B cell (primary cell): ENCODE data around the gene GLI3. TPM values are rescaled to one million over a fixed set of nuclear protein-coding genes. Genes with fewer than 3 reads are reported as not detected.
"Not testable (repeated sequence)": the region's sequence is repeated elsewhere in the genome, so short reads cannot be mapped to it uniquely, and the experiment has no call there.

Source experiments
- ATAC-seq: fragments of 200-7000 bp; cut with Tn5 transposase; one replicate; pipeline ENCODE4 v1.10.0; 2021; ENCODE audit warnings: low read depth, mild to moderate bottlenecking, moderate number of reproducible peaks, moderate library complexity
- CTCF ChIA-PET: fragments of 350-600 bp; sonication (Branson Sonifier 250); formaldehyde crosslinking; loops from one replicate; lab custom pipeline; 2021; ENCODE audit warnings: antibody characterized with exemption, inconsistent platforms; lab: Charles Lee
- POLR2A ChIA-PET: fragments of 350-600 bp; sonication (Branson Sonifier 250); formaldehyde crosslinking; loops from one replicate; lab custom pipeline; 2021; ENCODE audit warnings: antibody characterized with exemption; lab: Charles Lee
- DNase-seq: peaks from one replicate; pipeline ENCODE4 v3.0.0; 2013
- H2AFZ ChIP-seq: 2 replicates; pipeline ENCODE4 v1.6.1; 2012; ENCODE audit warnings: mild to moderate bottlenecking, low read depth, low read length; ENCODE audit not compliant: insufficient read depth, poor library complexity, severe bottlenecking
- H3K27ac ChIP-seq, 2 donors: 1 replicate in 1 of 2; 2 replicates in 1 of 2; pipeline ENCODE4 v1.5.1; 2012 to 2013; ENCODE audit warnings: low read length in 2 of 2, mild to moderate bottlenecking in 2 of 2, moderate library complexity in 1 of 2
- H3K27me3 ChIP-seq, 4 experiments: fragments of 200-600 bp in 1 of 4; sonication (generic) in 1 of 4; replicated peaks in 1 of 4; 1 replicate in 2 of 4; 2 replicates in 2 of 4; pipeline versions ENCODE4 v1.6.1 to v1.7.0; 2013 to 2016; ENCODE audit warnings: low read length in 3 of 4, mild to moderate bottlenecking in 2 of 4, mixed read lengths in 1 of 4, moderate library complexity in 1 of 4; ENCODE audit not compliant: insufficient read depth in 4 of 4, control insufficient read depth in 3 of 4; ENCODE audit errors: control extremely low read depth in 1 of 4
- H3K36me3 ChIP-seq, 2 experiments: replicated peaks in 1 of 2; 1 replicate in 1 of 2; 2 replicates in 1 of 2; pipeline versions ENCODE4 v1.6.1 to v1.7.1; 2013; ENCODE audit warnings: low read length in 1 of 2; ENCODE audit not compliant: insufficient read depth in 2 of 2, control insufficient read depth in 1 of 2; ENCODE audit errors: control extremely low read depth in 1 of 2, extremely low read depth in 1 of 2
- H3K4me1 ChIP-seq, 2 donors: fragments of 200-600 bp in 1 of 2; sonication (generic) in 1 of 2; 1 replicate in 1 of 2; 2 replicates in 1 of 2; pipeline versions ENCODE4 v1.5.1 to v1.6.1; 2013 to 2017; ENCODE audit warnings: low read length in 2 of 2; ENCODE audit not compliant: control insufficient read depth in 2 of 2, insufficient read depth in 2 of 2
- H3K4me2 ChIP-seq: replicated peaks from 2 replicates; pipeline ENCODE3; 2012; ENCODE audit warnings: mild to moderate bottlenecking, low read depth, low read length; ENCODE audit not compliant: poor library complexity, severe bottlenecking
- H3K4me3 ChIP-seq, 5 experiments: fragments of 200-600 bp in 1 of 5; sonication (generic) in 1 of 5; 1 replicate in 3 of 5; 2 replicates in 2 of 5; pipeline versions ENCODE4 v1.5.1 to v1.7.0; 2011 to 2016; ENCODE audit warnings: low read length in 4 of 5, mild to moderate bottlenecking in 4 of 5, low read depth in 2 of 5, control low read depth in 1 of 5, moderate library complexity in 1 of 5; ENCODE audit not compliant: insufficient read depth in 1 of 5; ENCODE audit errors: control extremely low read depth in 1 of 5, extremely low read depth in 1 of 5
- H3K79me2 ChIP-seq: fragments of 200-600 bp; sonication (generic); one replicate; pipeline ENCODE4 v1.6.0; 2016; ENCODE audit warnings: low read length; ENCODE audit not compliant: control insufficient read depth, insufficient read depth
- H3K9ac ChIP-seq: fragments of 200-600 bp; sonication (generic); 2 replicates; pipeline ENCODE4 v1.6.1; 2017; ENCODE audit warnings: mild to moderate bottlenecking, low read length, moderate library complexity
- H3K9me3 ChIP-seq, 3 donors: one replicate each; pipeline versions ENCODE4 v1.6.1 to v1.7.1; 2013; ENCODE audit warnings: low read length in 2 of 3; ENCODE audit not compliant: control insufficient read depth in 2 of 3, insufficient read depth in 1 of 3; ENCODE audit errors: control extremely low read depth in 1 of 3
- H4K20me1 ChIP-seq: 2 replicates; pipeline ENCODE4 v1.6.0; 2012; ENCODE audit warnings: mild to moderate bottlenecking, low read length; ENCODE audit not compliant: insufficient read depth, control insufficient read depth, poor library complexity, severe bottlenecking
- H3K27ac Mint-ChIP-seq: one replicate; pipeline ENCODE4 v1.8.0; 2021; ENCODE audit warnings: mixed read lengths
- H3K27me3 Mint-ChIP-seq: one replicate; pipeline ENCODE4 v1.8.0; 2021; ENCODE audit warnings: mixed read lengths
- H3K4me1 Mint-ChIP-seq: one replicate; pipeline ENCODE4 v1.8.0; 2021; ENCODE audit warnings: mixed read lengths
- H3K4me3 Mint-ChIP-seq: one replicate; pipeline ENCODE4 v1.8.0; 2021; ENCODE audit warnings: mixed read lengths
- H3K9me3 Mint-ChIP-seq: one replicate; pipeline ENCODE4 v1.8.0; 2022; ENCODE audit warnings: mixed read lengths; ENCODE audit not compliant: insufficient read depth
- CTCF ChIP-seq: fragments of 200-600 bp; IDR thresholded peaks from one replicate; pipeline ENCODE4 v1.8.0; 2022; ENCODE audit warnings: antibody characterized with exemption, mild to moderate bottlenecking
- EZH2 ChIP-seq: IDR thresholded peaks from 2 replicates; pipeline ENCODE4 v1.6.1; 2012; ENCODE audit warnings: borderline replicate concordance, low read depth, mild to moderate bottlenecking, moderate library complexity, low read length; ENCODE audit not compliant: insufficient read depth, poor library complexity, severe bottlenecking
- WGBS: methylation state at CpG from one replicate; pipeline ENCODE4 v1.1.5; 2013; ENCODE audit warnings: missing lambda C conversion rate; ENCODE audit not compliant: insufficient coverage; 5-methylcytosine and 5-hydroxymethylcytosine counted together
- intact Hi-C: fragments of 100-400 bp; cut with micrococcal nuclease; formaldehyde crosslinking; loops from one replicate; pipeline ENCODE4 v1.10.0; 2022
- polyA plus RNA-seq: library from polyadenylated mRNA; depleted of rRNA; stranded (reverse); fragments of >200 nt; gene quantifications from 2 replicates; pipeline ENCODE4 v1.2.3, GENCODE V29; 2012
- total RNA-seq, 2 donors: library from RNA; stranded (reverse); fragments of 120-200 nt in 1 of 2; gene quantifications; 1 replicate in 1 of 2; 2 replicates in 1 of 2; pipeline versions ENCODE4 v1.2.3 to v1.2.4, GENCODE V29; 2013 to 2022

GLI3 gene
- total and polyA plus RNA-seq, 2 donors (not counting 1 experiment from before 2014, with no cell fraction given): not detected

DNA sequence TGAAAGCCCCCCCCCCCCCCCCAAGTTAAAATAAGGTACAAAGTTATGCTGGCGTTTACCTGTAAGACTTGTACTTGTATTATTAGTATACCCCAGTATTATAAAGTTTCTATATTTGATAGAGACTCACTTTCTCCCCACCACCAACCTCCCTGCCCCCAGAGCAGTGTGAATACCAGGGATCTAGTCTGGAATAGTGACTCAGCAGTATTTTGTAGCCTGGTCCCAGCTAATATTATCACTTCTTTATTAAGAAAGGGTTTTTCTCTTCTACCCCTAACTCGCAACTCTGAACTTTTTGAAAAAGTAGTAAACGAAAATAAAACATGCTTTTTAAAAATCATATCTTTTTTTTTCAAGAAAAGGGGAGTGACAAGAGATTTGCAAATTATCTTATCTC, 26.7 kb downstream of the GLI3 start:
- WGBS: no CpG with 5 or more reads among the region's 3 CpGs
- H3K4me1 ChIP-seq: no peaks in the 10 kb centered on the region
- no peak overlapping the region for H3K9ac ChIP-seq
- Mint-ChIP-seq H3K4me3 (no peak overlapping the region), H3K27ac (no peak overlapping the region), H3K4me1 (no peaks in the 10 kb centered on the region), H3K9me3 (no peaks in the 10 kb centered on the region), H3K27me3 (peaks cover 9% of the 10 kb centered on the region)
- DNase-seq (no peak), ATAC-seq (no peak)
- H4K20me1 ChIP-seq: no peaks in the 10 kb centered on the region
- no peaks in the 10 kb centered on the region for H3K27me3 ChIP-seq
- H3K27ac ChIP-seq: no peak overlapping the region
- intact Hi-C loops: no loop called here
- no peaks in the 10 kb centered on the region for H3K36me3 ChIP-seq
- H3K9me3 ChIP-seq: no peaks in the 10 kb centered on the region
- TF ChIP-seq EZH2: no peak
- no peak for TF ChIP-seq CTCF
- no peak overlapping the region for H3K4me2 ChIP-seq
- no peak overlapping the region for H2AFZ ChIP-seq
- POLR2A ChIA-PET: interaction anchor here (0.7 kb wide), 1 partner anchor 1328 kb away, joined by 6 read pairs; no protein-coding TSS in a partner anchor
- CTCF ChIA-PET: no interaction called here
- no peaks in the 10 kb centered on the region for H3K79me2 ChIP-seq
- H3K4me3 ChIP-seq: no peak overlapping the region

GRCh38 chr7:42209085-42209484, 27.9 kb downstream of the GLI3 start:
- H3K4me3 Mint-ChIP-seq, H3K9me3 ChIP-seq, H3K9ac ChIP-seq, DNase-seq, H3K27me3 Mint-ChIP-seq, H3K27ac ChIP-seq, POLR2A ChIA-PET, H3K4me3 ChIP-seq, intact Hi-C loops, H3K27ac Mint-ChIP-seq, H3K27me3 ChIP-seq, H4K20me1 ChIP-seq, CTCF ChIA-PET, H3K4me2 ChIP-seq, H3K36me3 ChIP-seq, H3K9me3 Mint-ChIP-seq, H2AFZ ChIP-seq, H3K4me1 Mint-ChIP-seq, ATAC-seq, H3K4me1 ChIP-seq, H3K79me2 ChIP-seq: not testable (repeated sequence)
